ENCODE measurements around the gene ANKDD1B. TPM values are rescaled to one million over a fixed set of nuclear protein-coding genes. Genes with fewer than 3 reads are reported as not detected.
A peak's percentile ranks its signal among the peaks of the same experiment; 100 is the strongest.

The ANKDD1B gene
- total and polyA plus RNA-seq, 9 of the 15 experiments (the other 6 are each of a cell fraction or from before 2014, with no cell fraction given), result 0.04 to 0.29 (median 0.18) TPM; not detected in 1

DNA sequence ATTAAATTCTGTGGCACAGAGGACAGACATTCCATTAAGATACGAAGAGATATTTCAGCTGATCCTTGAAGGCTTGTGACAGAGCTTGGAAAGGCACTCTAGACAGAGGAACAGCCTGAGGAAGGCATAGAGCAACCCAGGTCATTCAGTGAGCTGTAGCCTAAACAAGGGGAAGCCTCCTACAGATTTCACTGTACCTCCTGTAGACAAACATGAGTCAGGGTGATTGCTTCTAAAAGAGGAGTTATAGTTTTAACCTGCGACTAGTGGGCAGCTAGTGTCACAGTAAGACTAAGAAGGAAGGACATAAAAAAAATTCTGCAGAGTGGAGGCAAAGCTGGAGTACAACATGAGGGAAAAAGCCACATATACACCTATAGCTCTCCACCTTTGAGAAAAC, 43.5 kb upstream of the ANKDD1B start (continued):
- TF ChIP-seq, protein P1, sequence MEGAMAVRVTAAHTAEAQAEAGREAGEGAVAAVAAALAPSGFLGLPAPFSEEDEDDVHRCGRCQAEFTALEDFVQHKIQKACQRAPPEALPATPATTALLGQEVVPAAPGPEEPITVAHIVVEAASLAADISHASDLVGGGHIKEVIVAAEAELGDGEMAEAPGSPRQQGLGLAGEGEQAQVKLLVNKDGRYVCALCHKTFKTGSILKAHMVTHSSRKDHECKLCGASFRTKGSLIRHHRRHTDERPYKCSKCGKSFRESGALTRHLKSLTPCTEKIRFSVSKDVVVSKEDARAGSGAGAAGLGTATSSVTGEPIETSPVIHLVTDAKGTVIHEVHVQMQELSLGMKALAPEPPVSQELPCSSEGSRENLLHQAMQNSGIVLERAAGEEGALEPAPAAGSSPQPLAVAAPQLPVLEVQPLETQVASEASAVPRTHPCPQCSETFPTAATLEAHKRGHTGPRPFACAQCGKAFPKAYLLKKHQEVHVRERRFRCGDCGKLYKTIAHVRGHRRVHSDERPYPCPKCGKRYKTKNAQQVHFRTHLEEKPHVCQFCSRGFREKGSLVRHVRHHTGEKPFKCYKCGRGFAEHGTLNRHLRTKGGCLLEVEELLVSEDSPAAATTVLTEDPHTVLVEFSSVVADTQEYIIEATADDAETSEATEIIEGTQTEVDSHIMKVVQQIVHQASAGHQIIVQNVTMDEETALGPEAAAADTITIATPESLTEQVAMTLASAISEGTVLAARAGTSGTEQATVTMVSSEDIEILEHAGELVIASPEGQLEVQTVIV (CRISPR knock-in tag; IDR thresholded peaks at IDR 0.05; ENCODE audit: borderline replicate concordance), result no peak
- TF ChIP-seq, protein P2, sequence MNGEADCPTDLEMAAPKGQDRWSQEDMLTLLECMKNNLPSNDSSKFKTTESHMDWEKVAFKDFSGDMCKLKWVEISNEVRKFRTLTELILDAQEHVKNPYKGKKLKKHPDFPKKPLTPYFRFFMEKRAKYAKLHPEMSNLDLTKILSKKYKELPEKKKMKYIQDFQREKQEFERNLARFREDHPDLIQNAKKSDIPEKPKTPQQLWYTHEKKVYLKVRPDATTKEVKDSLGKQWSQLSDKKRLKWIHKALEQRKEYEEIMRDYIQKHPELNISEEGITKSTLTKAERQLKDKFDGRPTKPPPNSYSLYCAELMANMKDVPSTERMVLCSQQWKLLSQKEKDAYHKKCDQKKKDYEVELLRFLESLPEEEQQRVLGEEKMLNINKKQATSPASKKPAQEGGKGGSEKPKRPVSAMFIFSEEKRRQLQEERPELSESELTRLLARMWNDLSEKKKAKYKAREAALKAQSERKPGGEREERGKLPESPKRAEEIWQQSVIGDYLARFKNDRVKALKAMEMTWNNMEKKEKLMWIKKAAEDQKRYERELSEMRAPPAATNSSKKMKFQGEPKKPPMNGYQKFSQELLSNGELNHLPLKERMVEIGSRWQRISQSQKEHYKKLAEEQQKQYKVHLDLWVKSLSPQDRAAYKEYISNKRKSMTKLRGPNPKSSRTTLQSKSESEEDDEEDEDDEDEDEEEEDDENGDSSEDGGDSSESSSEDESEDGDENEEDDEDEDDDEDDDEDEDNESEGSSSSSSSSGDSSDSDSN (IDR thresholded peaks at IDR 0.05; ENCODE audit: borderline replicate concordance in 1 of 2, low read depth in 2 of 2, low read length in 2 of 2), result 0 out of 4 replicates have a peak, but pooled peaks of 1 of the 2 experiments have one; percentile 45
- TF ChIP-seq BACH1 (tag; IDR thresholded peaks at IDR 0.05) (0 out of 2 replicates have a peak, but pooled peaks have one; percentile 34), ZNF551 (CRISPR knock-in tag; IDR thresholded peaks at IDR 0.05) (no peak), HDAC1 (IDR thresholded peaks at IDR 0.05) (no peak), TCFL5 (CRISPR knock-in tag; conservative IDR thresholded peaks at IDR 0.05) (no peak), EHMT2 (IDR thresholded peaks at IDR 0.05) (0 out of 2 replicates have a peak, but pooled peaks have one; percentile 21), HOXB6 (CRISPR knock-in tag; IDR thresholded peaks at IDR 0.05; ENCODE audit: borderline replicate concordance) (no peak), HDAC3 (IDR thresholded peaks at IDR 0.05; ENCODE audit: borderline replicate concordance, partially characterized antibody) (peak; percentile 31), PURB (CRISPR knock-in tag; IDR thresholded peaks at IDR 0.05; ENCODE audit: low read depth) (no peak), ZNF184 (CRISPR knock-in tag; IDR thresholded peaks at IDR 0.05) (no peak), ZNF146 (CRISPR knock-in tag; IDR thresholded peaks at IDR 0.05; ENCODE audit: unreplicated experiment) (no peak), CXXC5 (CRISPR knock-in tag; IDR thresholded peaks at IDR 0.05) (no peak; the same call in 1 of the 2 replicates)
- TF ChIP-seq, protein P3, sequence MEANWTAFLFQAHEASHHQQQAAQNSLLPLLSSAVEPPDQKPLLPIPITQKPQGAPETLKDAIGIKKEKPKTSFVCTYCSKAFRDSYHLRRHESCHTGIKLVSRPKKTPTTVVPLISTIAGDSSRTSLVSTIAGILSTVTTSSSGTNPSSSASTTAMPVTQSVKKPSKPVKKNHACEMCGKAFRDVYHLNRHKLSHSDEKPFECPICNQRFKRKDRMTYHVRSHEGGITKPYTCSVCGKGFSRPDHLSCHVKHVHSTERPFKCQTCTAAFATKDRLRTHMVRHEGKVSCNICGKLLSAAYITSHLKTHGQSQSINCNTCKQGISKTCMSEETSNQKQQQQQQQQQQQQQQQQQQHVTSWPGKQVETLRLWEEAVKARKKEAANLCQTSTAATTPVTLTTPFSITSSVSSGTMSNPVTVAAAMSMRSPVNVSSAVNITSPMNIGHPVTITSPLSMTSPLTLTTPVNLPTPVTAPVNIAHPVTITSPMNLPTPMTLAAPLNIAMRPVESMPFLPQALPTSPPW (CRISPR knock-in tag; IDR thresholded peaks at IDR 0.05), result no peak
- TF ChIP-seq, protein P4, sequence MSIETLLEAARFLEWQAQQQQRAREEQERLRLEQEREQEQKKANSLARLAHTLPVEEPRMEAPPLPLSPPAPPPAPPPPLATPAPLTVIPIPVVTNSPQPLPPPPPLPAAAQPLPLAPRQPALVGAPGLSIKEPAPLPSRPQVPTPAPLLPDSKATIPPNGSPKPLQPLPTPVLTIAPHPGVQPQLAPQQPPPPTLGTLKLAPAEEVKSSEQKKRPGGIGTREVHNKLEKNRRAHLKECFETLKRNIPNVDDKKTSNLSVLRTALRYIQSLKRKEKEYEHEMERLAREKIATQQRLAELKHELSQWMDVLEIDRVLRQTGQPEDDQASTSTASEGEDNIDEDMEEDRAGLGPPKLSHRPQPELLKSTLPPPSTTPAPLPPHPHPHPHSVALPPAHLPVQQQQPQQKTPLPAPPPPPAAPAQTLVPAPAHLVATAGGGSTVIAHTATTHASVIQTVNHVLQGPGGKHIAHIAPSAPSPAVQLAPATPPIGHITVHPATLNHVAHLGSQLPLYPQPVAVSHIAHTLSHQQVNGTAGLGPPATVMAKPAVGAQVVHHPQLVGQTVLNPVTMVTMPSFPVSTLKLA (conservative IDR thresholded peaks at IDR 0.05), result 0 out of 4 replicates have a peak, but pooled peaks of 1 of the 2 experiments have one; percentile 16
- TF ChIP-seq, protein P5, sequence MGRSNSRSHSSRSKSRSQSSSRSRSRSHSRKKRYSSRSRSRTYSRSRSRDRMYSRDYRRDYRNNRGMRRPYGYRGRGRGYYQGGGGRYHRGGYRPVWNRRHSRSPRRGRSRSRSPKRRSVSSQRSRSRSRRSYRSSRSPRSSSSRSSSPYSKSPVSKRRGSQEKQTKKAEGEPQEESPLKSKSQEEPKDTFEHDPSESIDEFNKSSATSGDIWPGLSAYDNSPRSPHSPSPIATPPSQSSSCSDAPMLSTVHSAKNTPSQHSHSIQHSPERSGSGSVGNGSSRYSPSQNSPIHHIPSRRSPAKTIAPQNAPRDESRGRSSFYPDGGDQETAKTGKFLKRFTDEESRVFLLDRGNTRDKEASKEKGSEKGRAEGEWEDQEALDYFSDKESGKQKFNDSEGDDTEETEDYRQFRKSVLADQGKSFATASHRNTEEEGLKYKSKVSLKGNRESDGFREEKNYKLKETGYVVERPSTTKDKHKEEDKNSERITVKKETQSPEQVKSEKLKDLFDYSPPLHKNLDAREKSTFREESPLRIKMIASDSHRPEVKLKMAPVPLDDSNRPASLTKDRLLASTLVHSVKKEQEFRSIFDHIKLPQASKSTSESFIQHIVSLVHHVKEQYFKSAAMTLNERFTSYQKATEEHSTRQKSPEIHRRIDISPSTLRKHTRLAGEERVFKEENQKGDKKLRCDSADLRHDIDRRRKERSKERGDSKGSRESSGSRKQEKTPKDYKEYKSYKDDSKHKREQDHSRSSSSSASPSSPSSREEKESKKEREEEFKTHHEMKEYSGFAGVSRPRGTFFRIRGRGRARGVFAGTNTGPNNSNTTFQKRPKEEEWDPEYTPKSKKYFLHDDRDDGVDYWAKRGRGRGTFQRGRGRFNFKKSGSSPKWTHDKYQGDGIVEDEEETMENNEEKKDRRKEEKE (IDR thresholded peaks at IDR 0.05; ENCODE audit: borderline replicate concordance in 1 of 2, control insufficient read depth in 1 of 2, low read depth in 2 of 2, low read length in 1 of 2), result peak in 1 of 2 experiments; percentile 68; a peak in 1 of 4 replicates

All from K562 (cell line).